Activated gamma-delta T cell (primary cell): ENCODE measurements around the gene FBXW12.
"Not testable (repeated sequence)": the region's sequence is repeated elsewhere in the genome, so short reads cannot be mapped to it uniquely, and the experiment has no call there.

Experiments
- DNase-seq: peaks from one replicate; lab custom pipeline; 2025; lab: John Stamatoyannopoulos, UW
- total RNA-seq, 2 donors: gene quantifications; one replicate each; lab custom pipeline; 2026; lab: John Stamatoyannopoulos, UW

FBXW12 gene, protein sequence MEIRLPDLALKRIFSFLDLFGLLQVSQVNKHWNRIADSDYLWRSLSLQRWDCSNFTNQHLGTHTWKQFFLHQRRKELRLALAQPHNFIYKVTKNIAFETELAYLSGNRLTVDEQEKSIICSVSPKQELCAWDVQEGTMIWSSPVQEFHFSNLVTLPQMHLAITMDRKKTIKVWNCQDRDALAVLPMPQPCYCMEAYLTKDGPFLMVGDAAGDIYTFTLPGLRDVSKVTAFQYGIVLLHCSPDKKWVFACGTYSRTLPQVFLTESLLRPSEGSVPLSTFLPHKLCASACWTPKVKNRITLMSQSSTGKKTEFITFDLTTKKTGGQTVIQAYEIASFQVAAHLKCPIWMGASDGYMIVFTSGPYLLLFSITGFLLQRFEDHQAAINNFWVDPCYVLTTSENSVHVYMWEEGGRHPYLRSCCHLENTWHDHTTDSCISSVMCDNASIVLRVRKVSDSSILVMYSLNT
- 0 to 0.10 reads per million in 2 donors for total RNA-seq

DNA sequence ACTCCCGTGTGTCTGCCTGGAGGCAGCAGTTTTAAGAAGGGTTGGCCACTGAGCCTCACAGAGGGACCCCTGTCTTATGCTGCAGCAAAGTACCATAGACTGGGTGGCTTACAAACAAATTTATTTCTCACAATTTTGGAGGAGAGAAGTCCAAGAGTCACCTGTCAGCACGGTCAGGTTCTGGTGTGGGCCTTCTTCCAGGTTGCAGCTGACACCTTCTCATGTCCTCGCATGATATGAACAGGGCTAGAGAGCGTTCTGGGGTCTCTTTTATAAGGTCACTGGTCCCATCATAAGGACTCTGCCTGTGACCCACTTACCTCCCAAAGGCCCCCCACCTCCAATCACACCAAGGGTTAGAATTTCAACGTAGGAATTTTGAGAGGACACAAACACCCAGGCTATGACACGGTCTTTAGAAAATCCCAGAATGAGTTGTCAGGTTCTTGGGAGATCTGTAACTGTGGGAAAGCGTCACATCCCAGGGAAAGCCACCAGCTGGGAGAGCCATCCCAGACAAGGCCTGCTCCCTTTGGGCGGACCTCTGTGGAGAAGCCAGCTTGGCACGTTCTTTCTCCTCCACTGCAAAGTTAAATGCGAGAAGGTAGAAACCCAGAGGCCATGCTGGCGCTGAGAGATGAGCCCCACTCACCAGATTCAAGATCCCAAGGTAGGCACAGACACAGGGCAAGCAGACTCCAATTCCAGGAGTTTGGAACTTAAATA lies at the start of gene FBXW12:
FBXW12 (plus strand) TSS at position 569 of the 726 bp plus-strand sequence. CDS start 549 bp downstream, outside the sequence.
- DNase-seq, result no peak

DNA sequence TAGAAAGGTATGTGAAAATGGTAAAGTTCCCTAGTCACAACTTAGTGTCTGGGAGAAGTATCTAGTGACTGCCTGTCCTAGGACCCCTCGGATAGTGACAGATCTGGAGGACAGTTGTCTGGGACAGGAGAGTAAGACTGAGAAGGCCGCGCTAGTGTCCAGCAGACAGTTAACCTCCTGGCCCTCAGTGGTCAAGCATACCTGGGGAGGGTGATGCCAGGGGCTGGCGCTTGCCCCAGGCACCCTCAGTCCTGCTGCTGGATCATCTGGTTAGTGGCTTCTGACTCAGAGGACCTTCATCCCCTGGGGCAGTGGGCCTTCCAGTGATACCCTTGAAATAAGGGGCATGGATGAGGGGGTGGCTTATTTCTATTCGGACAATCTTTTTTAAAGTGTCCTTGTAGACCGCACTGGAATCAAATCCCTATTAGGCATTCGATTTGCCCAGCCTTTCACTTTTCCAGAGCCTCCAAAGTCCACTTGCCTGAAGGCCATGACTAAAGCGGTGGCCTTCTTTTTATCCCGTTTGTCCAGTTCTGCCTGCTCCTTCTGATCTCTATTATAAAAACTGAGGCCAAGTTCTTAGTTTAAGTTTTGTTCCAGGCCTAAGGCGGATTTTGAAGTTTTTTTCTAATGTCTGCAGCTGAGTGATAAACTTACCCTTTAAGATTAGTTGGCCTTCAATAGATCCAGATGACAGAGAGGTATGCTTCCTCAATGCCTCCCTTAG lies 40.1 kb upstream of the FBXW12 start:
- not testable (repeated sequence) for DNase-seq

DNA sequence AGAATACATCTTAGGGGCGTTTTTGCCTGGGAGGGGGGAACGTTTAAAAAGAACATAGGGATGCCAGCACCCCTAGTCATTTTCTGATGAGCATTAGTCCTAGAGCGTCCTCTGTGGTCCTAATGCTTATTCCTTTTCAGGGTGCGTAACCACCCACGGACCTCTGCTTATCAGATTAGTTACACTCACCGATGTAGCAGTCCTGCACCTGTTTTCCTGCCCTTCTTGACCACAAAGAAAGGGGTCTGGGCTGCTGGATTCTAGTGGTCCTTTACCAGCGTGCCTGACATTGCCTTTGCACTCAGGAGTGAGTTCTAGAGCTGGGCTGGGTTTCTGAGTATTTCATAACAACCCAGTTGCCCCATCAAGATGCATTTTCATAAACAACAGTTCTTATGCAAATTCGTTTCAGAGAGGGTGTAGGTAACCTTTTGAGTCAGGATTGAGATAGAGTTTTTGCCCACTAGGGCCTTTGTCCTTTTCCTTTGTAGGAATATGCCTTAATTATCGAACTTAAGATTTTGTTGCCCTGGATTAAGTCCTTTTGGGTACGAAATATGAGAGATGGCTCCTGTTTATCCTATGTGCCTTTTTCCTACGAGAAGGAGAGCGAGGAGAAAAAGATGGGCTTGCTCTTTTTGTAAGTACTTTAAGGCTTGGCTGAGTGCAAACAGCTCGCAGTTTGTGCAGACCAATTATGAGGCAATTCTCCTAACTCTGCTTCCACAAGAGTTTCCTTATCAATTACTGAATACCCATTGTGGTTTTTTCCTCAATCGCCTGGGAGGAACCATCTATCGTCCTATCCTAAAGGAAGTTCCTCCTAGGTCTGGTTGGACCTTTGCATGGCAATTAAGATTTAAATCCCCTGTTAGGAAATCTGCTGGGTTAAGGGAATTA lies 38.4 kb upstream of the FBXW12 start, which contains the start of gene SPINK8:
SPINK8 (minus strand) TSS at position 316 of the 900 bp plus-strand sequence. CDS start 5,320 bp downstream, outside the sequence.
- DNase-seq, result not testable (repeated sequence)

DNA sequence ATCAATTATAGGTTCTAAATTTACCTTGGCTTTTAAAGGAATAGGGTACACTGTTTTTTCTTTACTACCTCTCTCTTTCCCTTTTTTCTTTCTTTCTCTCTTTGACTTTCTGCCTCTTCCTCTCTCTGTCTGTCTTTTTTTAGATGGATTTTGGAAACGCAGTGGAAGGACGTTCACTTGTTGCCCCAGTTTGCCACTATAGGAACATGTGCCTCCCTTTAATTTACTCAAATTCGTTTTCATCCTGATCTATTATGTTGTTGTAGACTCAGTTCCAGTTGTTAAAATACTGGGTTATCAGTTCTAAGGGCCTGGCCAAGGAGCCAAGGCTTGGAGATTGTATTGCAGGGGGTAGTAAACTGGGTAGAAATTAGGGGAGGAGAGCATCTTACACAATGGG lies 37.4 kb upstream of the FBXW12 start:
- DNase-seq, result no peak

DNA sequence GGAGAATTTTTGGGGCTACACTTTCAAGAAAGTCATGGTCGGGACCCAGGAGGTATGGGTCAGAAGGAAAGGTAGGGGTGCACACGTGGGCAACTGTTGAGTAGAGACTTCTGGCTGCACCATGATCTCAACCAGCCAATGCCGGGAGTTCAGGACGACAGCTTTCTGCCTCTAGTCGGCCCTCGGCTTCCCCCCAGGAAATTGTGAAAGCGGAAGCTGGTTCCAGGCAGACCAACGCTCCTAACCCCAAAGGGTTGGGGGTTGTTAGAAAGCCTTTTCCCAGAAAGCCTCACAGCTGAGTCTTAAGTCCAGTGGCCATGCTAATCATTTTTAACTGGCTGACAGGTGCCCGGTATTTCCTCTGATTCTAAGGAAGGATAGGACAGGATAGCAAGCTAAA lies 36.7 kb upstream of the FBXW12 start:
- not testable (repeated sequence) for DNase-seq

DNA sequence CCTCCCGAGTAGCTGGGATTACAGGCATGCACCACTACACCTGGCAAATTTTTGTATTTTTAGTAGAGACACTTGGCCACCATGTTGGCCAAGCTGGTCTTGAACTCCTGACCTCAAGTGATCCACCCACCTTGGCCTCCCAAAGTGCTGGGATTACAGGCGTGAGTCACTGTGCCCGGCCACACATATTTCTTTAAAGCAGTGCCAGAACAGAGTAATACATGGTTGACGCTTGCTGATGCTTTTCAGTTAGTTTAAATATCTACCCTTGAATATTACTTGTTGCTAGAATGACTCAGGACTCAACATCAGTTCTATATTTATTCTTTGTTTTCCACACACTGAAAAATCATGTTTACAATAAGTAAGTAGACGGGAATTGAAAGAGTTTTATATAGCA lies 34.5 kb upstream of the FBXW12 start:
- DNase-seq, result not testable (repeated sequence)

DNA sequence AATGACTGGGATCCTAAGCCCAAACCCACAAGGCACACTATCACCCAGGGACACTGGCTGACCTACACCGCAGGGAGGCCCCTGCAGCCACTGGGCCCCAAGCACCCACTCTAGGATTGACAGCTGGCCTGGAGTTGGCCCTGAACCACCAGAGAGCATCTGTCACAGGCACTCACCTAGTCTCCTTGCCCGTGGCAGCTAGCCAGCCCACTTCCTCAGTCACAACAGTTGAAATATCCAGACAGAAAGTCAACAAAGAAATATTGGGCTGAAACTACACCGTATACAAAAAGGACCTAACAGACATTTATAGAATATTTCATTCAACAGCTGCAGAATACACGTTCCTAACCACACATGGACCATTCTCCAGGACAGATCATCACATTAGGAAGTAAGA lies 33.4 kb upstream of the FBXW12 start:
- DNase-seq, result no peak

DNA sequence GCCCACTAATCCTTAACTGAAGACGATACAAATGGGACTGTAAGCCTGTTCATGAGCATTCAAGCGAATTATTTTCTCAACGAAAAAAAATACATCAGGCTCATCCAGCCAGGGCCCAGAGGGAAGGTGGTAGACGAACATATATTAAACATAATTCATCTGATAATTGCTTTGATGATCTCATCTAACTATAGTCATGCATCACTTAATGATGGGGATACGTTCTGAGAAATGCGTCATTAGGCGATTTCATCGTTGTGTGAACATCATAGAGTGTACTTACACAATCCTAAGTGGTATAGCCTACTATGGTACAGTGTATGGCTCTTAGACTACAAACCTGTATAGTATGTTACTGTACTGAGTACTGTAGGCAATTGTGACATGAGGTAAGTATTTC lies 28.6 kb upstream of the FBXW12 start:
- DNase-seq, result no peak

DNA sequence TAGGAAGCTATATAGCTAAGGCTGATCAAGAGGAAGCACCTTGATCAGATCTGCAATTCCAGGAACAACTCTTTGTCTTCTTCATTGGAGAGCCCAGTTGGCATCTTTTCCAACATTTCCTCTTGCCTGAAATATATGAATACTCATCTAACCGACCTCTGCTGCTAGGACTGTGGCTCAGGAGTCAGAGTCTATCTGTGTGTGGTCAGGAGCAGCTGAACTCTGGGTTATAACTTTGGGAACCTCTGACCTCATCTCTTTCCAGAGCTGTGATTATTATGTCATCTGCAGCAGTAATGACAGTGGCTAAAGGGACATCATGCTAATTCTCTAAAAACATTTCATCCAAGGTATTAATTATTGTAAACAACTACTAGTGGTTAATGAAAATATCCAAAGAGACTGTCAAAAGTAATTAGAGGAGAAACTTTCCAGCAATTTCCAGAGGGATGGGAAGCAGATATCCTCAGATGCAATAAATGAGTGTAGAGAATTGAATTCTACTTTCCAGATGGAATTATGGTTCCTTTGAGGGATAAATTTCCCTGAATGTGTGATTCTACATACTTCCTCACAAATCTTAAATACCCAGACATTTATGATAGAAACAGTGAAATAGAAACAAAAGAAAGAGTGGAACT lies 27.0 kb upstream of the FBXW12 start:
- DNase-seq, result no peak

DNA sequence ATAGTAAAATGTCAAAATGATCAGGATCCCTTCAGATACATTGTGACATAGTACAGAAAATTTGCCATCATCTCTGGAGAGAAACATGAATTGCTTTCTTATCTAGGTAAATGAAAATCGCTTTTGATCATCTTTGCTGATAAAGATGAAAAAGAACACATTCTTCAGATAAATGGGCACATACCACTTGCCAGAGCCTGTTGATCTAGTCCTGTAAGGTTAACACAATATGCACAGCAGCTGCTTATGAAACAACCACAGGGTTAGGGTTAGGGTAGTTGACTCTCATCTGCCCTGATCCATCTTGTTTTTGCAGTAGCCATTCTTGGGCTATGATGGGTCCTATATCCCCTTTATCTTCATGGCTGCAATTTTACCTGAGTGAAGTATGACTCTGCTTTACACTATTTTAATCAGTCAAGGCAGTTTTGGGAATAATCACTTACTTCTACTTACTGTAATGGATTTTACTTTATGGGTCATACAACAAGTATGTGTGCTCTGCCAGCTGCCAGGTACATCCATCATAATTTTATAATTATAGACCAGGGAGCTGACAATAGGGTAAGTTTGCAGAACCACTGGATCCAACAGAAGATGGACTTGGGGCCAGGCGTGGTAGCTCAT lies 26.0 kb upstream of the FBXW12 start:
- DNase-seq, result no peak

DNA sequence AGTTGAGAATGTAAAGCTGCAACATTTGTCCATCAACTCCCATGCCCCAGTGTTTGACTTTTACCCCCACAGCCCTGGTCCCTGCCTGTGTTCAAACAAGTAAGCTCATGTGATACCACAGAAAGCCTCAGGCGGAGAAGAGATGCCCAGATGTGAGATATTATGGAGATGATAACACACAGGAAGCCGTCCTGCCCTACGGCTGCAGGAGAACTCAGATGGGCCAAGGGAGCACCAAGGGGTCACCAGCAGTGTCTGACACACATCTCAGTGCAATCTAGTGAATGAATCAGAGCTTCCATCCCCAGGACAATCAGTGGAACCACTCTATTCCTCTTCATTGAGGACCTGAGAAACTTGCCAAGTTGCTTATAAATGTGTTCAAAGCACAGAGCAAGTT lies 24.5 kb upstream of the FBXW12 start:
- no peak for DNase-seq

DNA sequence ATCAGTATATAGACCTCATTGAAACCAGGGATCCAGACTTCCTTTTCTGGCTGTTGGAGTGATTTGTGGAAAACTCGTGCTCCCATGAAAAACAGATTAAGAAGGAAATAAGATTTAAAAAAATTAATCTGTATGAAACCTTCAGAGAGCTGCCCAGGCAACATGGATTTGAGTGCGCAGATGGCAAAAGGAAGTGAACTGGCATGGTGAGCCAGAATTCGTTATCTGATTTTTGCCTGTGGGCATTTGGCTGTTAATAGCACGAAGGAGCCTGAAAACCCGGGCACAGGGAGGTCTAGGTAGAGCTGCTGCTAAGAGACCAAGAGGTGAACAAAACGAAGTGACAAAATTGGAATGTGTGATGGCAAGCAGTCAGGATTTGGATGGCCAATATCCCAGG lies 19.5 kb upstream of the FBXW12 start:
- no peak for DNase-seq

DNA sequence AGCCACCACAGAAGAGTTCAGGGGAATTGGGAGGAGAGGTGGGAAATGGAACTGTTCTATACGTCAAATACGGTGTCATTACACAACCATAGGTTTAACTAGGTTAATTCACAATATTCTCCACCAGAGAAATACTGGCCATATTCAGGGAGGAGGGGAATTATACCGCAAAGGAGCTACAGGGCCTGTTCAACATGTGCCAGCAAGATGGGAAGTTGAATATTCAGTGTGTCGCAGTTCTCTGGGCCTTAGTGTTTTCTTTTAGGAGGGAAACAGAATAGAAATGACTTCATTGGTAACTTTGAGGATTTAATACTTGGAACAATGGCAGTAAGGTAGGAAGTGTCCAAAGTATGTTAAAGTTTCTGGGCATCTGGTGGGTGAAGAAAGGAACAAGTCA lies 18.0 kb upstream of the FBXW12 start:
- no peak for DNase-seq

DNA sequence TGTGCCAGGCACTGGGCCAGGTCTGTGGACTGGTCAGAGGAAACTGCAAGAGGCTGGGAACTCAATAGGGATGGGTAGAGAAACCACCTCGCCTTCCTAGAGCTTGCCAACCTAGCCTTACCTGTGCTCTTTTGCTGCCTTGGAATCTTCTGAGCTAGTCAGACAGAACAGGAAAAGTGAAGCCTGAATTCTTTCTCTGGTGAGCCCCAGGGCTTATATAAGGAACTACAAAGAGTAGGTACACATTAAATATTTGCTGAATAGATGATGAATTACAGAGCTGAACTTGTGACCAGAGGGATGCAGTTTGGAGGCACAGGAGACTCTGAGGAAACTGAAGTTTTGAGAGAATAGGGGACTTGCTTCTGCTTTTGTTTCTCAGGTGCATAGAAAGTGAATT lies 15.6 kb upstream of the FBXW12 start:
- DNase-seq, result no peak

DNA sequence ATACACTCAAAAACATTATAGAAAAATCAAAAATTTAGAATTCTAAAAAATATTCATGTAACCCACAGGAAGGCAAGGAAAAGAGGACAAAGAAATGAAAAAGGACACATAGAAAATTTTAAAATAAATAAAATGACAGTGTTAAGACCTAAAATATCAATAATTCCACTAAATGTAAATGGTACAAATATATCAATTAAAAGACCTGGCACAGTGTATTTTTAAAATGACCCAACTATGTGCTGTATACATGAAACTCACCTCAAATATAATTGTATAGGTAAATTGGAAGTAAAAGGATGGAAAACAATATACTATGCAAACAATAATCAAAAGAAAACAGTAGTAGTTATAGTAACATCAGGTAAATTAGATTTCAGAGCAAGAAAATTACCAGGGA lies 10.1 kb upstream of the FBXW12 start:
- DNase-seq, result no peak

DNA sequence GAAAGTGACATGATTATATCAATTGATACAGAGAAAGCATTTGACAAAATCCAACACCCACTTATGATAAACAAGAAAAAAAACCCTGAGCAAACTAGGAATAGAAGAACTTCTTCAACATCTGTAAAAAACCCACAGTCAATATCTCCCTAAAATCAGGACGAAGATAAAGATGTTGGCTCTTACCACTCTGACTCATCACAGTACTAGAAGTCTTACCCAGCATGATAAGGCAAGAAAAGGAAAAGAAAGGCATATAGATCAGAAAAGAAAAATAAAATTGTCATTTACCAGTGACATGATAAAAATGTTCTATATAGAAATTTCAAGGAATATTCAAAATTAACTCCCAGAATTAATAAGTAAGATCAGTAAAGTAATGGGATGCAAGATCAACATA lies 7.2 kb upstream of the FBXW12 start:
- DNase-seq, result no peak

DNA sequence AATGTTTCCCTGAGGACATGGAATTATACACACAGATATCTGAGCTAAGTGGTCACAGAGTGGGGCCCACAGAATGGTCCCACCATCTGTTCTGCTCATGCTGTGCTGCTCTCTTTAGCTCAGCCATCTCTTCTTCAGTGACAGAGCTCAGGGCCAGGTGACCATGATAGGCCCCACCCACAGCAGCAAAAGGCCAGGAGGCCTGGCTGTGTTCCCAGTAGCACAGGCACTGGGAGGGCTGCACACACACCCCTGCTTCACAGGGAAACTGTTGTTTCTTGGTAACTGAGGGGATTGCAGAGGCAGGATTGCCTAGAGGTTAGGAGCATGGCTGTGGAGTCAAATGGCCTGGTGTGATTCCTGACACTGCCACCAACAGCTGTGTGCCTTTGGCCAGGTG lies 4.8 kb upstream of the FBXW12 start:
- no peak for DNase-seq

DNA sequence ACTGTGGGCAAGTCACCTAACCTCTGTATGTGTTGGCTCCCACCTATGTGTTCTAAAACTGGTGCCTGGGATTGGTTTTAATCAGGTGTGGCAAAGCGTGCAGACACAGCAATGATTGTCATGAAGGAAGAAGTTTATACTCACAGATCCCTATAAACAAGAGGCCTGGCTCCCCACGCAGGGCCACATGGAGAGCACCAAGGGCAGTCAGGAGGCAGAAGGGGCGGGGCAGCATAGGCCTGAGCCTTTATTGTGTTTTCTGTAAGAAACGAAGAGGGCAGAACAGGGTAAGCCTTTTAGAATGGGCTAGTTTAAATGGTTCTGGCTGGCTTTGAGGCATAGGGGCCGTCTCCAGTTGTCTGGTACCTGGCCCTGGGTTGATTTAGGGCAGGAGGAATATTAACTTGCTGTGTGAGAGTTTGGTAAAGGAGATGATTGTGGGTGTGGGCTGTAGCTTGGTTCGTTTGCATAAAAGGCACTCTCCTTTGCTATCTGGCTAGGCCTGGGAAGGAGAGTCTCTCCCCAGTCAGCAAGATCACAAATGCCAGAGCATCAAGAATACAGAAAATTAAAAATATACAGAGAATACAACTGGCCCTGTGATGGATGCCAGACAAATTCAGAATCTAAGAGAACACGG lies 2.2 kb upstream of the FBXW12 start:
- no peak for DNase-seq

DNA sequence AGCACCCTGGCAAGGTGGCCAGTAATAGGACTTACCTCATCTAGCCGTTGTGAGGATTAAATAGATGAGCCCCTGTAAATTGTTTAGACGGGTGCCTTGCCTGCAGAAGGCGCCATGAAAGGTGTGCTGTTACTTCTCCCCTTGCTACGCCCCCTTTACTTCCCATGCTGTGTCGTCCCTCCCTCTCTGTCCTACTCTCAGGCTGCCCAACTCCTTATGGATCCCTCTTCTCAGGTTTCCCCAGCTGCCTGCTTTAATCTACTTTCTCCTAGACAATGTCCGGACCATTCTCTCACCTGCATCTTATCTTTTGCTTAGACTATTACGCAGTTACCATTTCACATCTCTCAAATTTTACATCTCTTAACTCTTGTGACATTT lies 1.7 kb upstream of the FBXW12 start:
- no peak for DNase-seq

DNA sequence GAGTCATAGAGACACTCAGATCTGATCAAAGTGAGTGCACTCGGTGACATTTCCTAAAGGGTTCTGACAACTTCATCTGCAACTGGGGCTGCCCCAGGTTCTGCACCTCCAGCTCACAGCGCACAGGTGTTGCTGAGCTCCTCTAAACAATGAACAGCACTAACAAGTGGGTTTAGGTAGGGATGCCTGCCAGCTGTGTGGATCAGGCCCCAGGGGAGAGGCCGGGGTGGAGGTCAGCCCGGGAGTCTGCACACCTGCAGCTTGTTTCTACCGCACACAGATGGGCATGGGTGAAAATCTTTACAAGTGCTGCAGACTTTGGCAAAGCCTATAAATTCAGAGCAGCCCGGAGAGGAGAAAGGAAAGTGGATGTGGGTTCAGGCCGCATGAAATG lies 355 bp downstream of the FBXW12 start:
- DNase-seq, result no peak
